Epithelial cell of prostate (primary cell): ENCODE measurements around the gene ANKS1B.
"Not testable (repeated sequence)": the region's sequence is repeated elsewhere in the genome, so short reads cannot be mapped to it uniquely, and the experiment has no call there.

Source experiments
- DNase-seq: peaks from one replicate; pipeline ENCODE4 v3.0.0-alpha.2; 2011; ENCODE audit warnings: low read depth, low spot score
- H3K27ac ChIP-seq: fragments of 450-650 bp; 2 replicates; pipeline ENCODE4 v1.5.1; 2017; ENCODE audit warnings: mild to moderate bottlenecking

Gene ANKS1B

DNA sequence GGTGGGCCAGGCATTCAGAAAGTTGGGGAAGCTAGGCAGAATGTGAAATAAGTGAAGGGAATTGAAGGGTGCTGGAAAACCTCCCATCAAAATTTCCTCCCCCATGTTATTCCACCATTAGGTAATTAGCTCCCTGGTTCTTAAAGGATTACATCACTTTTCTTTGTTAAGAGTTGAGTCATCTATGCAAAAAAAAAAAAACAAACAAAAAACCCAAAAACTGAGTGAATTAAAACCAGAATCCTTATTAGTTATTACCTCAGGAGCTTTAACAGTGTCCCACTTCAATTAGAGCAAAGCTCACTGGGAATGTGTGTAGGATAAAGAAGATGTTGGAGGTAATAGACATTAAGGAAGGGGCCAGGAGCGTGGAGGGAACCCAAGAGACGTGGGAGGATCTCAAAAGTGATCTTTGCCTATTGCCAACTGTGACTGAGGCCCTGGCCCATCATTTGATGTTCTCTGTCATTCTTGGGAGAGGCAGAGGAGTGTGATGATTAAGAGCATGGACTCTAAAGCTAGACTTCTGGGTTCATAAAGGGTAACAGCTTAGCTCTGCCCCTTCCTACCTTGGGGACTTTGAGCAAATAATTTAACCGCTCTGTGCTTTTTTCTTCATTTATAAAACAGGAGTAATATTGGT is 975.0 kb downstream of the ANKS1B start:
- no peak for DNase-seq
- H3K27ac ChIP-seq, result no peak overlapping the region

DNA sequence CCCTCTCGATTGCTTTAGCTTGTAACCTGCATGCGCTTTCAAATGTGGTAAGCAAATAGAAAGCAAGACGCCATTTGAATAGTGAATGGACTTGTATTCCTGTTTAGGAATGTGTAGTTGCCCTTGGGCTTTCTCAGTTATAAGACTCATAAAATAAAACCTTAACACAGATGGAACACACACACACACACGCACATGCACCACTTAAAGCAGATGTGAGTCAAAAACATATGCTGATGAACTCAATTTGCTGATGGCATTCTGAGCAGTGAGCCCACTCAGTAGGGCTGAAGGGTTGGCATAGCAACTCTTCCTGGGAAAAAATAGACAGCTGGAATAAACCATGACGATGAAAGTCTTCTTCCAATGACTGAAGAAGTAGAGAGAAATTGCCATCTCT is 979.1 kb downstream of the ANKS1B start:
- no peak overlapping the region for H3K27ac ChIP-seq
- no peak for DNase-seq

DNA sequence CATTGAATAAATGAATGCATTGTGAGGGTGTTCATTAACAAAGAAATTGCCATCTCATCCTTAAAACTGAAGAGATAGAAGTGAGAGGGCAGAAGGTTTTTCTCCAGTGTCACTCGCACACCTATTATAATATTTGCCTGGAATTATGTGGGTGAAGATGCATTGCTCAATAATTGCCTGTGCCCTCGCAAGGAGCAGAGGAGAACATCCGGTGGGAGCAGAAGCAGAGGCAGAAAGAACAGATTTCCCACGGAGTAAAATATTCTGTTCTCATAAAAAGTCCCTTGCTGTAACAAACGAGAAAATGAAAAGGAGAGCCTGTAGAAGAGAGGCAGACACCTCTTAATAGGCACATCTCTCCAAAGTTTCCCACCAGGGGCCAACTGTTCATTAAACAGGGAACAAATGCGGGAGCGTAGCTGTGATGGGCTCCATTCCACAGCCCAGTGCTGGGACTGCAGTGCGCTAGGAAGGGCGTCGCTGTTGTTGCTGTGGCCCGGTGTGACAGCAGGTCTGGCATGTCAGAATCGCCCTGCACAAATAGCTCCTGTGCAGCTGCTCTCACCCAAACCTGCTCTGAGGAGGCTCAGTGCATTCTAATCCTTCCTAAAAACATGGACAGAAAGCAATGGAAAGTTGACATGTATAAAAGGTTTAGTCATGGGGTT is 979.8 kb downstream of the ANKS1B start:
- no peak for DNase-seq
- H3K27ac ChIP-seq, result no peak overlapping the region

DNA sequence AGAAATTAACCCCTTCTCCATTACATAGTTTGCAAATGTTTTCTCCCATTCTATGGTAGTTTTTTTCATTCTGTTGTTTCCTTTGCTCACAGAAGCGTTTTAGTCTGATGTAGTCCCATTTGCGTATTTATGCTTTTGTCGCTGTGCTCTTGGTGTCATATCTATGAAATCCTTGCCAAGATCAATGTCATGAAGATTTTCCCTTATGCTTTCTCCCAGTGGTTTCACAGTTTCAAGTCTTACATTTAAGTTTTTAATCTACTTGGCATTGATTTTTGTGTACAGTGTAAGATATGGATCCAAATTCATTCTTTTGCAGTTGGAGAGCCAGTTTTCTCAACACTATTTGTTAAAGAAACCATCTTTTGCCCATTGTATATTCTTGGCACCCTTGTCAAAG is 982.0 kb downstream of the ANKS1B start:
- H3K27ac ChIP-seq, result no peak overlapping the region
- DNase-seq, result no peak

DNA sequence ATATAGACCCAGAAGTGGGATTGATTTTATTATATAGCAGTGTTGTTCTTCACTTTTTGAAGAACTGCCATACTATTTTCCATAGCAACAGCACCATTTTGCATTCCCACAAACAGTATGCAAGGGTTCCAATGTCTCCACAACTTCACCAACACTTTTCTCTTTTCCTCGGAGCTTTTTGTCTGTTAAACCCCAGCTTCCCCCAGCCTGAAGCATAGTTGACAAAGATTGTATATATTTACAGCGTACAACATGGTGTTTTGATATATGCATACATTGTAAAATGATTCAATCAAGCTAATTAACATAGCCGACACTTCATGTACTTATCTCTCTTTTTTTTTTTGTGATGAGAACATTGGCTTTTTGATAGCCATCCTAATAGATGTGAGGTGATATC is 982.6 kb downstream of the ANKS1B start:
- H3K27ac ChIP-seq, result no peak overlapping the region
- DNase-seq, result no peak

DNA sequence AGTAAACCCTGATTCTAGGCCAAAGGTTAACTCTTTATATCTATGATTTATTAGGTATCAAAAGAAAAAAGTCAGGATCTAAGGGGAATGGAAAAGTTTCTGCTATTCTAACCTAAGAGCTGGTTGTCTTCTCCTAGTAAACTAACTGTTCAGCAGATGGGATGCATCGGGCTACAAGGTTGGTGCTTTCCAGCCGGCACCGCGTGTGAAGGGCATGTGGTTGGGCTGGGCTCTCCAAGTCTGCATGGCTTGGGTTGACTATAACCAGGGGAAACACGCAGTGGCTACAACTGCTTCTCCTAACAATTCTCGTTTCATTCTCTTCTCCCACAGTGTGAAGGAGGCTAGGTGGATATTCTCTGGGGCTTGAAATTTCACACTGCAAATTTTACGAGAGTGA is 985.2 kb downstream of the ANKS1B start:
- H3K27ac ChIP-seq, result no peak overlapping the region
- DNase-seq, result no peak

DNA sequence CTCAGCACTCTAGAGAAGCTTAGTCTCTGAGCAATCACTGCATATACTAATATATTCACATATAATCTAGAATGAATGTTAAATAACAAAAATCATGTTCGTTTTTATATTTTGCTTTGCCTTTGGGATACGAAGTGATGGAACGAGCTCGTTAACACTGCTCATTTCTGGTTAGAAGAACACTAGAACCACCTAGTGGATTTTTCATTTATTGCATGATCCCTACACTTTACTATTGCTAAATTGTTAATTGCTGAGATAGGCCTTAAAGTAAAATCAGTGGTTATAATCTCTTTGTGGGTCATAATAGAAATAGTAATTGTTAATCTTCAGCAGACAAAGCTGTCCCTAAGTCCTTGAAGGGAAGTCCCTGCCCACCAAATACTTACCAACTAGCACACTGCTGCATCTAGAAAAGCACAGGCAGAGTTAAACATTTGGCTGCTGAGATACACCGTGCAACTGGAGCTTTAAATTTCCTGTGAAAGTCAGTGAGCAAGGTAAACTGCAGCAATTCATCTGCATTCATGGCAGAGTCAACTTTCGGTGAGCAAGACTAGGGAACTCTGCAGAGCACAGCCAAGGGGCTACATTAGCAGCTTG is 985.9 kb downstream of the ANKS1B start:
- no peak overlapping the region for H3K27ac ChIP-seq
- DNase-seq, result no peak

DNA sequence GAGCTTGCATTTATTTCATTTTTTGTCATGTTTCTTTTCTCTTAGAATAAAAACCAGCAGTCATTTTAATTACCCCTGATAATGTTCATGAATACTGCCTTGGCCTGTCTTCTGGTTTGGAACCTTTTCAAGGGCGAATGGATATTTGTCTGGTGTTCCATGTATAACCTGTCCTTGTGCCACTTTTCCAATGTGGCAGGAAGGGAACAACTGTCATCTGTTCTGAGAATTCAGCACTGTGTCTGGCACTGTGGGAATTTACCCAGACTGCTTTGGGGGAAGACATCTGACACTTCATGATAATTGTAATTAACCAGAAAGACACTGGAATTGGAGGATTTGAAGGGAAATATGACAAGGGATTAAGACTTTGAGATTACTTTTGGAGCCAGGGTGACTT is 986.8 kb downstream of the ANKS1B start:
- DNase-seq, result no peak
- H3K27ac ChIP-seq, result no peak overlapping the region

DNA sequence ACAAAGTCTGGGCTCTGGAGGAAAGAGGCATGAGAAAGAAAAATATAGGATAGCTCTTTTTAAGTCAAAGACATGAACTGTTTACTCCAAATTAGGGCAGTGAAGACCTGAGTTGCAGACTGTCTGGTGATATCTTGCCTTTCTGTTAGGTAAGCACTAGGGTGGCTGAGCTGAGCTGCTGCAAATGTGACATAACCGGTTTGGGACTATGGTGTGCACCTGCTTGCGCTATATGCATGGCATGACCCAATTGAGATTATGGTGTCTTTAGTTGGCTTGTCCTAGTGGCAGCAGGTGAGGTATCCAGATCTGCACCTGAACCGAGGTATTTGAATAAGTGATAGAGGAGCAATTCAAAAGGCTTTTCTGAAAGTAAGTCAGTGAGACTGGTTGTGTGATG is 994.1 kb downstream of the ANKS1B start:
- DNase-seq, result no peak

DNA sequence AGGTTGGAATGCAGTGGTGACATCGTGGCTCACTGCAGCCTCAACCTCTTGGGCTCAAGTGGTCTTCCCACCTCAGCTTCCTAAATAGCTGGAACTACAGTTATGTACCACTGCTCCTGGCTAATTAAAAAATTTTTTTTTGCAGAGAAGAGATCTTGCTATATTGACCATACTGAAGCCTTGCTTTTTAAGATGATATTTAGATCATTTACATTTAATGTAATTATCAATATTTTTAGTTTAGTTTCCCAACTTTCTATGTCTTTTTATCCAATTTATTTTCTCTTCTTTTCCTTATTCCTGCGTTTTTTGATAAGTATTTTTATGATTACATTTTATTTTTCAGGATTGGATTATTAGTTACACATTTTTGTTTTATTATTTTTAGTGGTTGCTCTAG is 999.6 kb downstream of the ANKS1B start:
- DNase-seq, result no peak
- H3K27ac ChIP-seq, result no peak overlapping the region

More for the DNA sequence above, 994.1 kb downstream of the ANKS1B start:
- H3K27ac ChIP-seq, result no peak overlapping the region

DNA sequence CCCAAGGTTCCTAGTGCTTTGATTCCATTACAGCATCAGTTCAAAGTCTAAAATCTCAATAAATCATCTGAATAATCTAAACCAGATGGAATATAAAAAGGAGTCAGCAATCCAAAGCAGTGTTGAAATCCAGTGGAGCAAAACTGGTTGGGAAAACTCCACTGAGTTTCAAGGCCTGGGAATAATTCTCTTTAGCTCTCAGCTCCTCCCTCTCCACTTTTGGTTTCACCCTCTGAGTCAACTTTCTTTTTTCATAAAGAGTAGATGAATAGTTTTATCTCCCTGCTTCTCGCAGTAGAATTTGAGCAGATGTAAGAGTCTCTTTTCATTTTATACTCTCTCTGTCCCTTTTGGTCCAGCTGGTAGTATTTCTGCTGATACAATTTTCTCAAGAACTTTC is 1001.1 kb downstream of the ANKS1B start:
- H3K27ac ChIP-seq, result no peak overlapping the region
- no peak for DNase-seq

DNA sequence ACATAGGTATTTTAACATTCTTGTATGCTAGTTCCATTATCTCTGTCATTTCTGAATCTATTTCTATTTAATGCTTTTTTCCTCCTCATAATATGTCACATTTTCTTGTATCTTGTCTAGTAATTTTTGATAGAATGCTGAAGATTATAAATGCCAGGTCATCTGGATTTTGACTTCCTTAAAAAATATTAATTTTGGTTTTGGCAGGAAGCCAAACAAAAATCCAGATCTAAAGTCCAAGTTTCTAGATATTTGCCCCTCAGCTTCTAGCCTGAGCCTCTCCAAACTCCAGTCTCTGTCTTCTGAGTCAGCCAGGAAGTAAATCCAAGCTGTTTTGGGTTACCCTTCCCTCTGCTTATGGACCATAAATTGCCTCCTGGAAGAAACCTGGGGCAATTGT is 1004.2 kb downstream of the ANKS1B start:
- H3K27ac ChIP-seq, result no peak overlapping the region
- no peak for DNase-seq

DNA sequence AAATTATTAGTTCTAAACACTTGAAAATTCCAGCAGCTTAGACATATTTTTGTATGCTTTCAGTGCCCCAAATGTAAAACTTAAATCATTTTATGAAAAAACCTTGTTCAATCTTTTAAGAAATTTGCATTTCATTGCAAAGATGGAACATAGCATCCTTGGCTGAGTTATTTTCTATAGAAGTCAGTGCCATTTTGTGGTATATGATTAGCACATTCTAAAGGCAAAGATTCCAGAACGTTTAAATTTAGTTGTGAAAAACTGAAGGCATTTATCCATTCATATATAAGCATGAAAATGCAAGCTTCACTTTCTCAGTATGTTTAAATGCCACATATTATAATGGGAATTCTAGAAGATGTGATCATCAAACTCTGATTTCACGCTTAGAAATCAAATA is 1007.5 kb downstream of the ANKS1B start:
- no peak overlapping the region for H3K27ac ChIP-seq
- no peak for DNase-seq

DNA sequence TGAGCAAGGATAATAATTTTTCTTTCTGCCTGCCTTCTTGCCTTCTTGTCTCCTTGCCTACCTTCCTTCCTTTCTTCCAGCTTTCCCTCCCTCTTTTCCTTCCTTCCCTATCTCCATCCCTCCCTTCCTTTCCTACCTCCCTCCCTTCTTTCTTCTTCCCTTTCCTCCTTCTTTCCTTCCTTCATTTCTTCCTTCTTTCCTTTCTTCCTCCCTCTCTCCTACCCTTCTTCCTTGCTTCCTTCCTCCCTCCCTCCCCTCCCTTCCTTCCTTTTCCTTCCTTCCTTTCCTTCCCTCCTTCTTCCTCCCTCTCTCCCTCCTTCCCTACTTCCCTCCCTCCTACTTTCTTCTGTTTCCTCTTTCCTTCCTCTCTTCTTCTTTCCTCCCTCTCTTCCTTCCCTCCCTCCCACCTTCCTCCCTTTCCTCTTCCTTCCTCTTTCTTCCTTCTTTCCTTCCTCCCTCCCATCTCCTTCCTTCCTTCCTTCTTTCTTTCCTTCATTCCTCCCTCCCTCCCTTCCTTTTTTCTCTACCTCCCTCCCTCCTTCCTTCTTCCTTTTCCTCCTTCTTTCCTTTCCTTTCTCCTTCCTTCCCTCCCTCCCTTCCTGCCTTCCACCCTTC is 1009.9 kb downstream of the ANKS1B start:
- DNase-seq, result no peak
- no peak overlapping the region for H3K27ac ChIP-seq

DNA sequence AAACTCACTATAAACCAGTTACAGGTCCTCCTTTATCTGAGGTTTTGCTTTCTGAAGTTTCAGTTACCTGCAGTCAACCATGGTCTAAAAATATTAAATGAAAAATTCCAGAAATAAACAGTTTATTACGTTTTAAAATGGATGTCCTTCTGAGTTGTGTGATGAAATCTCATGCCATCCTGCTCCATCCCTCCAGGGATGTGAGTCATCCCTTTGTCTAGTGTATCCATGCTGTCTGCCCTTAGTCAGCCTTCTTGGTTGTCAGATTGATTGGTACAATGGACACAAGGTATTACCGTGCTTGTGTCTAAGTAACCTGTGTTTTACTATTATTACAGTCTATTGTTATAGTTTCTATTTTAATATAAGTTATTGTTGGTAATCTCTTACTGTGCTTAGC is 1011.3 kb downstream of the ANKS1B start:
- peak; percentile 53 for DNase-seq
- peak overlapping the region; percentile 22 for H3K27ac ChIP-seq

DNA sequence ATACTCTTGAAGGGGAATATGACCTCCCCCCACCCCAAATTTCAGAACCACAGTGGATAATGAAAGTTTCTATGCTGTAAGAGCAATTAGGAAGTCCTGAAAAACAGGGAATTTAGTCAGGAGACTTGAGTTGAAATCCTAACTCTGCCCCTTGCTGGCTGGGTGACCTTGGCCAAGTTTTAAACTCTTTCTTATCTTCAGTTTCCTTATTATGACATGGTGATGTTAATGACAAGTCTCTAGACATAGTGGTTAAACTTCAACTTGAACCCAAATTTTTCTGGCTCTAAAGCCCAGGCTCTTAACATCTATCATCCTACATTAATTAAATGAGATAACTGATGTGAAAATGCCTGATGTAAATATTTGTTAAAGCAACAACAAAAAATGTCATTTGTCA is 1013.8 kb downstream of the ANKS1B start:
- no peak overlapping the region for H3K27ac ChIP-seq
- DNase-seq, result no peak

DNA sequence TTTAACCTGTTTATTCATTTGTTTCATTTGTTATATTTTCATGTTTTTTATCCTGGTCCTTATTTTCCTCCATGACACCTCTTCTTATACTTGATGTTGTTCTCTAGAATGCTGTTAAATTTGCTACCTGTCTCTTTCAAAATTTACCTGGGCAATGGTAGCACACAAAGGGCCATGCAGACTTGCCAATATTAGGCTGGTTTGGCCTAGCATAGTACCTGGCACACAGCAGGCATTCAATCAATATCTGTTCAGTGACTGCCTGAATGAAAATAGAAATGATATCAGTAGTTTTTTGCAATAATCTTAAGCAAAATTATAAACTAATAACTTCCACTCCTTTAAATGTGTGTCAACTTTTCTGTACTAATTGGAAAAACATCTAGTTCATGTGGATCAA is 1014.5 kb downstream of the ANKS1B start:
- no peak for DNase-seq
- H3K27ac ChIP-seq, result no peak overlapping the region

DNA sequence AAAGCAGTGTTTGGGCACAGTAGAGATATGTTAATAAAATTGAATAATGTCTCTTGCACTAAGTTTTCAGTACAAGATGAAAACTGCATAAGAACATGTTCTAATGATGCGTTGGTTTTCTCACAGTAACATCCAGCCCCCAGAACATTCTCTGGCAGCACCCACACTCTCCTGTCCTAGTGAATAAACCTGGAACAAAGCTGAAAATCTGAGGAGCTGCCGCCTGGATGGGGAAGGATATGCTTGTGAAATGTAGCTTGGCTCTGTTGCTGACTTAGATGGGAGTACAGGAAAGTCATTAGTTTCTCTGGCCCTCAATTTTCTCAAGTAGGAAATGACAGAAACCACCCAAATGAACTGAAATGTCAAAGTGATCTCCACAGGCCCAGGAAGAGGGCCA is 1015.8 kb downstream of the ANKS1B start:
- no peak for DNase-seq
- no peak overlapping the region for H3K27ac ChIP-seq

DNA sequence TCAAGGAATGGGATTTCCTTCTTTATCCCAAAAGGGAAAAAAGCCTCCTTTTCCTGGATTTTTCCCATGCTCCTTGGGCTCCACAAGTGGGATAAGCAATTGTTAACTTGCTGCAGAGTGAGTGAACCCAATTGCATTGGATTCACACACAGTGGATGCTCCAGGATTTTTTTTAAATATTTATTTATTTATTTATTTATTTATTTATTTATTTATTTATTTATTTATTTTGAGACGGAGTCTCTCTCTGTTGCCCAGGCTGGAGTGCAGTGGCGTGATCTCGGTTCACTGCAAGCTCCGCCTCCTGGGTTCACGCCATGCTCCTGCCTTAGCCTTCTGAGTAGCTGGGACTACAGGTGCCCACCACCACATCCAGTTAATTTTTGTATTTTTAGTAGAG is 1027.6 kb downstream of the ANKS1B start:
- not testable (repeated sequence) for H3K27ac ChIP-seq, DNase-seq

DNA sequence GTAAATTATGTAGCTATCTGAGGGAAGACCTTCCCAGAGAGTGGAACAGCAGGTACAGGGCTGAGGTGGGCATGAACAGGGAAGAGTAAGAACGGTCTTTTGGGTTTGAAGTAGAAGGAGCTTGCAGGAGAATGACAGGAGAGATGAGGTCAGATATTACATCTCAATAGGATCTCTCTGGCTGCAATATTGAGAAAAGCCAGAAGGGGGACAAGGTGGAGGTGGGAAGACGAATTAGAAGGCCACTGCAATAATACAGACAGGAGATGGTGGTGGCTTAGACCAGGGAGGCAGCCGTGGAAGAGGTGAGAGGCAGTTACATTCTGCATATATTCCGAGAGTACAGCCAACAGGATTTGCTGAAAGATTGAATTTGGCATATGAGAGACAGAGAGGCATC is 1029.5 kb downstream of the ANKS1B start:
- H3K27ac ChIP-seq, result no peak overlapping the region
- DNase-seq, result no peak

DNA sequence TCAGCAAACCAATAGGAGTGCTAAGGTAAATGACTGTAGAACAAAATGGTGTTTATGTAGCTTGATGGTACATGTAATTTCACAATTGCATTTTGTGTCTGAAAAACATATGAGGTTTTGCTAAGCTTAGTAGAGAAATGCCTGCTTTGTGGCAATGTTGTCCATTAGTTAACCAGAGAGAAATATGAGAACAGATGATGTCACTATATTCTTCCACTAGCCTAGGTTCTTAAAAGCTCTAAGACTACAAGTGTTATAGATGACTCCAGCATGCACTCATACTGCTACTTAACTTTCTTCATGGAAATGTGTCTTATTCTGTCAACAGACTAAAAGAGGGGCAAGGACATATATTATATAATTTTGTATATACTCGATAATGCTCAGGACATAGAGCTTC is 1030.2 kb downstream of the ANKS1B start:
- no peak overlapping the region for H3K27ac ChIP-seq
- no peak for DNase-seq

DNA sequence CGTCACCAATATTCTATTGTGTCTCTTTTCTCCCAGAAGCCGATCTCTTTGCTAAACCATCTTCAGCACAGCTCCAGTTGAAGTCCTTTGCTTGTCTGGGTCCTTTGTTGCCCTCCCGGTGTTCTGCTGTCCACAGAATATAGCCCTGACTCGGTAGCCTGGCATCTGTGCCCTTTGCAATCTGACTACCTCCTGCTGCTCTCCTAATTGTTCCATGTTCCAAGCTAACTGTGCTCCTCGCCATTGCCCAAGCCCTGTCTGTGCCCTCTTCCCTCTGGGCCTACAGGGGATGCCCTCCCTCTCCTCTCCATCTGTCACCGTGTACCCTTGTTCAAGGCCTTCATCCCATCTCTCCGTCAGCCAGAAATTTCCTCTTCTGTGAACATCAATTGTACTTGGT is 1033.3 kb downstream of the ANKS1B start:
- H3K27ac ChIP-seq, result no peak overlapping the region
- DNase-seq, result no peak
